ENCODE measurements around the gene GMCL2. TPM values are rescaled to one million over a fixed set of nuclear protein-coding genes. Genes with fewer than 3 reads are reported as not detected.

The GMCL2 gene
- total RNA-seq, 1 experiment from 2014 or later = not detected

GRCh38 chr5:178203670-178204181, 16.6 kb upstream of the GMCL2 start:
- H3K9me2 ChIP-seq (ENCODE audit: insufficient read depth) = no peaks in the 10 kb centered on the region
- peak overlapping the region; percentile 82 to 88 for H3K4me3 ChIP-seq (replicated peaks in 1 of 2; ENCODE audit: low read depth in 1 of 2, low read length in 2 of 2)
- peaks cover 50% of the 10 kb centered on the region for H3K79me2 ChIP-seq (ENCODE audit: insufficient read depth, low read length)
- no peak overlapping the region for H2AFZ ChIP-seq (ENCODE audit: low read depth, low read length, poor library complexity, severe bottlenecking)
- peak overlapping the region; percentile 94 for H3K4me2 ChIP-seq (ENCODE audit: low read length)
- peak overlapping the region; percentile 97 for H3K9ac ChIP-seq (ENCODE audit: low read length)
- TSS peak; percentile 95 for BruUV-seq (replicated peaks)
- intact Hi-C loops (cut with micrococcal nuclease) = no loop called here
- H3K9me3 ChIP-seq (ENCODE audit: control insufficient read depth in 1 of 2, insufficient read depth in 1 of 2, low read depth in 1 of 2, low read length in 2 of 2) = no peaks in the 10 kb centered on the region
- POLR2A ChIA-PET = interaction anchor here (0.5 to 1.5 kb wide), 9 partner anchors 8 to 1420 kb away, joined by 3 to 6 read pairs (median 4); partner anchors contain the start of genes HNRNPH1 and NHP2
- peak overlapping the region; percentile 97 for H3K27ac ChIP-seq (ENCODE audit: low read depth, low read length)
- ATAC-seq = peak; percentile 27
- CTCF ChIA-PET = interaction anchor here (1.0 to 1.5 kb wide), 3 partner anchors 8 to 128 kb away, joined by 3 to 6 read pairs (median 6); no protein-coding TSS in a partner anchor
- TF ChIP-seq CEBPB (IDR thresholded peaks at IDR 0.05; ENCODE audit: low read depth) (no peak), JUND (IDR thresholded peaks at IDR 0.05) (no peak), POLR2AphosphoS5 (IDR thresholded peaks at IDR 0.05; ENCODE audit: low read depth, low read length) (no peak), ZNF274 (IDR thresholded peaks at IDR 0.05; ENCODE audit: low read depth, low read length) (no peak), POLR2A (IDR thresholded peaks at IDR 0.05; ENCODE audit: borderline replicate concordance, extremely low read depth, insufficient read depth, insufficient read length) (no peak), YY1 (IDR thresholded peaks at IDR 0.05; ENCODE audit: extremely low read depth, insufficient replicate concordance, low read depth, low read length) (no peak), SIN3A (IDR thresholded peaks at IDR 0.05; ENCODE audit: low read depth) (no peak), FOSL1 (IDR thresholded peaks at IDR 0.05; ENCODE audit: low read depth) (no peak)
- H4K20me1 ChIP-seq (ENCODE audit: insufficient read depth) = peaks cover 34% of the 10 kb centered on the region
- RAD21 ChIA-PET (ENCODE audit: low non-redundant PET in 1 of 2, low total read pairs in 2 of 2, uncharacterized antibody in 2 of 2, unreplicated experiment in 2 of 2) = no interaction called here
- DNase-seq (ENCODE audit: low read depth, low spot score) = no peak
- H3K27me3 ChIP-seq (ENCODE audit: insufficient read depth, low read length) = no peaks in the 10 kb centered on the region
- peaks cover 21 to 34% of the 10 kb centered on the region in 2 experiments for H3K36me3 ChIP-seq (ENCODE audit: control insufficient read depth in 1 of 2, insufficient read depth in 2 of 2, low read length in 2 of 2)
- H3K4me1 ChIP-seq (ENCODE audit: control insufficient read depth in 1 of 2, insufficient read depth in 2 of 2, low read length in 2 of 2) = peaks cover 18 to 51% of the 10 kb centered on the region in 2 experiments

GRCh38 chr5:178202541-178202940, 15.4 kb upstream of the GMCL2 start:
- peaks cover 11 to 23% of the 10 kb centered on the region in 2 experiments for H3K36me3 ChIP-seq (ENCODE audit: control insufficient read depth in 1 of 2, insufficient read depth in 2 of 2, low read length in 2 of 2)
- no TSS peak for BruUV-seq (replicated peaks)
- peaks cover 18 to 46% of the 10 kb centered on the region in 2 experiments for H3K4me1 ChIP-seq (ENCODE audit: control insufficient read depth in 1 of 2, insufficient read depth in 2 of 2, low read length in 2 of 2)
- POLR2A ChIA-PET = no interaction called here
- no peak overlapping the region for H3K4me3 ChIP-seq (replicated peaks in 1 of 2; ENCODE audit: low read depth in 1 of 2, low read length in 2 of 2)
- peaks cover 23% of the 10 kb centered on the region for H4K20me1 ChIP-seq (ENCODE audit: insufficient read depth)
- no peak for DNase-seq (ENCODE audit: low read depth, low spot score)
- intact Hi-C loops (cut with micrococcal nuclease) = no loop called here
- H2AFZ ChIP-seq (ENCODE audit: low read depth, low read length, poor library complexity, severe bottlenecking) = no peak overlapping the region
- no peaks in the 10 kb centered on the region for H3K9me2 ChIP-seq (ENCODE audit: insufficient read depth)
- H3K79me2 ChIP-seq (ENCODE audit: insufficient read depth, low read length) = peaks cover 38% of the 10 kb centered on the region
- H3K27me3 ChIP-seq (ENCODE audit: insufficient read depth, low read length) = no peaks in the 10 kb centered on the region
- RAD21 ChIA-PET (ENCODE audit: low non-redundant PET in 1 of 2, low total read pairs in 2 of 2, uncharacterized antibody in 2 of 2, unreplicated experiment in 2 of 2) = no interaction called here
- H3K9me3 ChIP-seq (ENCODE audit: control insufficient read depth in 1 of 2, insufficient read depth in 1 of 2, low read depth in 1 of 2, low read length in 2 of 2) = no peaks in the 10 kb centered on the region
- no peak for ATAC-seq
- H3K27ac ChIP-seq (ENCODE audit: low read depth, low read length) = no peak overlapping the region
- H3K4me2 ChIP-seq (ENCODE audit: low read length) = peak overlapping the region; percentile 60
- H3K9ac ChIP-seq (ENCODE audit: low read length) = 0 out of 2 replicates have a peak overlapping the region, but pooled peaks have one; percentile 20
- CTCF ChIA-PET = no interaction called here
- TF ChIP-seq FOSL1 (IDR thresholded peaks at IDR 0.05; ENCODE audit: low read depth) = no peak
- TF ChIP-seq REST (IDR thresholded peaks at IDR 0.05; ENCODE audit: low read depth) = no peak
- TF ChIP-seq JUND (IDR thresholded peaks at IDR 0.05) = no peak
- TF ChIP-seq EZH2phosphoT487 (IDR thresholded peaks at IDR 0.05; ENCODE audit: borderline replicate concordance) = no peak
- TF ChIP-seq RAD21 (IDR thresholded peaks at IDR 0.05; ENCODE audit: low read depth) = no peak
- TF ChIP-seq CBX3 (IDR thresholded peaks at IDR 0.05; ENCODE audit: low read depth) = no peak
- TF ChIP-seq POLR2A (IDR thresholded peaks at IDR 0.05; ENCODE audit: borderline replicate concordance, extremely low read depth, insufficient read depth, insufficient read length) = no peak
- TF ChIP-seq ATF3 (IDR thresholded peaks at IDR 0.05) = no peak
- TF ChIP-seq EZH2 (IDR thresholded peaks at IDR 0.05) = no peak
- no peak for TF ChIP-seq ELF1 (IDR thresholded peaks at IDR 0.05; ENCODE audit: borderline replicate concordance, low read depth)
- no peak for TF ChIP-seq EGR1 (IDR thresholded peaks at IDR 0.05; ENCODE audit: low read depth)
- no peak for TF ChIP-seq SP1 (IDR thresholded peaks at IDR 0.05; ENCODE audit: low read depth)
- TF ChIP-seq TCF7L2 (IDR thresholded peaks at IDR 0.05; ENCODE audit: borderline replicate concordance, extremely low read depth, insufficient read depth, insufficient read length) = no peak
- no peak for TF ChIP-seq CEBPB (IDR thresholded peaks at IDR 0.05; ENCODE audit: low read depth)
- TF ChIP-seq MAX (IDR thresholded peaks at IDR 0.05) = no peak
